ENCODE results near the gene MRPL18.

The MRPL18 gene

DNA sequence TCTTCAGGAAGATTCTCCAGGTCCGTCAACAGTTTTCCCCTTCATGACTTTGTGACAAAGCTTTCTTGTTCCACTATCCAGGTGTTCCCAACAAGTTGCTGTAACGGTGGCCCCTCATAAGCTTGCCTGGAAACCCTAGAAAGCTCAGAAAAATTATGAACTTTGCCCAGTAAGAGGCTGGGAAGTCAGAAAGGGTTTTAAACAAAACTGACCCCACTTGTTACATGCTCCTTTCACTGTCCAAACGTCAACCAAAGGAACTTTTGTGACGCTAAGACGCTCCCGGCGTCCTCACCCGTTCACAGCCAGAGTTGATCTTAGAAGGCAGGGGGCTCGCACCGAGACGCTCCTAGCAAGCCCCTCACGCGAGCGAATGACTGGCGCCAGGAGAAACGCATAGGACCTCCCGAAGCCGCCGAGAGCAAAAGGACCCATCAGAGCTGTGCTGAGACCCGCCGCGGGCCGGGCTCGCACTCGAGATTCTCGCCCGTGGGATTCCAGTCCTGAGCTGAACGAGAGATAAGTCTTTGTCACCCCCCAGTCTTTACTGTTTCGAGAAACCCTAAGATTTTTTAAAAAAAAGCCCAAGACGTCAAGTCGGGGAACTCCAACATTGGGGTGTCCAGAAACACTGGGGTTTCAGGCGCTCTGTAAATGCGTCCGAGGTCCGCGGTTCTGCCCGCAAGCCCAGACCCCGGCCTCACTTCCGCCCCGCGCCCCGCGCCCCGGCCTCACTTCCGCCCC lies 29.0 kb upstream of the MRPL18 start:
- TF ChIP-seq, protein P1, sequence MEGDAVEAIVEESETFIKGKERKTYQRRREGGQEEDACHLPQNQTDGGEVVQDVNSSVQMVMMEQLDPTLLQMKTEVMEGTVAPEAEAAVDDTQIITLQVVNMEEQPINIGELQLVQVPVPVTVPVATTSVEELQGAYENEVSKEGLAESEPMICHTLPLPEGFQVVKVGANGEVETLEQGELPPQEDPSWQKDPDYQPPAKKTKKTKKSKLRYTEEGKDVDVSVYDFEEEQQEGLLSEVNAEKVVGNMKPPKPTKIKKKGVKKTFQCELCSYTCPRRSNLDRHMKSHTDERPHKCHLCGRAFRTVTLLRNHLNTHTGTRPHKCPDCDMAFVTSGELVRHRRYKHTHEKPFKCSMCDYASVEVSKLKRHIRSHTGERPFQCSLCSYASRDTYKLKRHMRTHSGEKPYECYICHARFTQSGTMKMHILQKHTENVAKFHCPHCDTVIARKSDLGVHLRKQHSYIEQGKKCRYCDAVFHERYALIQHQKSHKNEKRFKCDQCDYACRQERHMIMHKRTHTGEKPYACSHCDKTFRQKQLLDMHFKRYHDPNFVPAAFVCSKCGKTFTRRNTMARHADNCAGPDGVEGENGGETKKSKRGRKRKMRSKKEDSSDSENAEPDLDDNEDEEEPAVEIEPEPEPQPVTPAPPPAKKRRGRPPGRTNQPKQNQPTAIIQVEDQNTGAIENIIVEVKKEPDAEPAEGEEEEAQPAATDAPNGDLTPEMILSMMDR (IDR thresholded peaks at IDR 0.05; ENCODE audit: extremely low read depth, missing control alignments): no peak
- DNase-seq (ENCODE audit: low spot score): peak; percentile 31

- peak; percentile 98 for DNase-seq (ENCODE audit: low spot score)
Observed at GRCh38 chr6:159761873-159762680, 28.2 kb upstream of the MRPL18 start, which contains the start of gene ACAT2. TSS of gene ACAT2 (plus strand) at chr6:159762045. CDS start at chr6:159762088, 43 bp downstream.

GRCh38 chr6:159762681-159763293 lies 27.5 kb upstream of the MRPL18 start:
- DNase-seq (ENCODE audit: low spot score): peak; percentile 32
- TF ChIP-seq, protein P1 (IDR thresholded peaks at IDR 0.05; ENCODE audit: extremely low read depth, missing control alignments): no peak

More at GRCh38 chr6:159761873-159762680, 28.2 kb upstream of the MRPL18 start, which contains the start of gene ACAT2:
- TF ChIP-seq, protein P1 (IDR thresholded peaks at IDR 0.05; ENCODE audit: extremely low read depth, missing control alignments): no peak

GRCh38 chr6:159766906-159767305 lies 23.4 kb upstream of the MRPL18 start:
- no peak for DNase-seq (ENCODE audit: low spot score)
- TF ChIP-seq, protein P1 (IDR thresholded peaks at IDR 0.05; ENCODE audit: extremely low read depth, missing control alignments): no peak

GRCh38 chr6:159769470-159769869 lies 20.8 kb upstream of the MRPL18 start:
- TF ChIP-seq, protein P1 (IDR thresholded peaks at IDR 0.05; ENCODE audit: extremely low read depth, missing control alignments): no peak
- DNase-seq (ENCODE audit: low spot score): no peak

GRCh38 chr6:159772196-159772595 lies 18.1 kb upstream of the MRPL18 start:
- TF ChIP-seq, protein P1 (IDR thresholded peaks at IDR 0.05; ENCODE audit: extremely low read depth, missing control alignments): no peak
- no peak for DNase-seq (ENCODE audit: low spot score)

All from GM20000 (cell line).